Measurements from ENCODE around the gene YIPF2. TPM values are rescaled to one million over a fixed set of nuclear protein-coding genes. Genes with fewer than 3 reads are reported as not detected.

Gene YIPF2
- polyA plus RNA-seq, 3 donors = 12.3 to 25.2 (median 15.5) TPM

DNA sequence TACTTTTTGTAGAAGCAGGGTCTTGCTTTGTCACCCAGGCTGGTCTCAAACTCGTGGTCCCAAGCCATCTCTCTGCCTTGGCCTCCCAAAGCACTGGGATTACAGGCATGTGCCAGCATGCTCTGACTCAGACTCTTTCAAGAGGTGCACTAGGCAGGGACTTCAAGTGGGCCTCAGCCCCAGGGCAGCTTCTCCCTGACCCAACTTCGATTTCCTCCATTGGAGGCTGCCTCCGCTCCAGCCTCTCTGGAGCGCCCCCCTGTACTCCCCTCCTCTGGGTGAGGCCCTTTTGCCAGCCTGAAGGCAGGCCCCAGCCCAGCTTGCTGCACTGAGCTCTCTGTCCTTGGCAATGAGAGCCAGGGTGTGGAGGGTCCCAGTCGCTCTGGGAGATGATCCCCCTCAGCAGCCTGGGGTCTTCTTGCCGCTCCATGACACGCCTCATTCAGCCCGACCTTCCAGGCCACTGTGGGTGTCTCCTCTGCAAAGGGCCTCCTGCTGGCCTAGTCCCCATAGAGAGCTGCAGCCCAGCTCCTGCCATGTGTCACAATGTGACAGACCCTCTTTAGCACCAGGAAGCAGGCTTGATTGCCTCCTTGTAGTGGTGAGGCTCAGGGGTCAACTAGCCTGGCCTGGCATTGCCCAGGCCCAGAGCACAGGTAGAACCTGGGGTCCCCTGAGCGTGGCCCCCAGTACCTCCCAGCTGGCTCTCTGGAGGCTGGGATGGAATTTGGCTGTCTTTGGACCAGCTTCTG lies 40.6 kb downstream of the YIPF2 start:
- Mint-ChIP-seq H3K36me3 (peaks cover 2 to 6% of the 10 kb centered on the region in 2 donors), H3K27me3 (ENCODE audit: low read depth in 3 of 3) (peaks cover 0 to 5% (median 0%) of the 10 kb centered on the region in 3 donors), H3K4me1 (peaks cover 4% of the 10 kb centered on the region), H3K9me3 (no peaks in the 10 kb centered on the region), H3K27ac (peak overlapping the region in 1 of 7 donors; percentile 32), H3K4me3 (no peak overlapping the region)
- 98% methylated on average over 9 of the region's 9 CpGs for WGBS (ENCODE audit: insufficient coverage)
- Histone ChIP-seq H3K27ac (ENCODE audit: low read depth in 1 of 2, low read length in 2 of 2) (no peak overlapping the region), H3K27me3 (ENCODE audit: control insufficient read depth in 2 of 2, insufficient read depth in 2 of 2, low read length in 2 of 2) (no peaks in the 10 kb centered on the region), H3K9me3 (replicated peaks in 1 of 2; ENCODE audit: control insufficient read depth in 1 of 2, insufficient read depth in 1 of 2, low read length in 2 of 2) (no peaks in the 10 kb centered on the region), H3K4me1 (ENCODE audit: control insufficient read depth in 1 of 2, insufficient read depth in 2 of 2, low read length in 2 of 2) (no peaks in the 10 kb centered on the region), H3K9ac (ENCODE audit: insufficient read depth, low read length, poor library complexity, severe bottlenecking) (no peak overlapping the region), H3K4me3 (replicated peaks in 1 of 3; ENCODE audit: low read depth in 2 of 3, low read length in 3 of 3) (no peak overlapping the region), H3K4me2 (replicated peaks; ENCODE audit: extremely low read depth, low read length, poor library complexity, severe bottlenecking) (no peak overlapping the region), H3K79me2 (ENCODE audit: insufficient read depth, low read length) (peaks cover 24% of the 10 kb centered on the region), H3K36me3 (replicated peaks in 1 of 2; ENCODE audit: control insufficient read depth in 1 of 2, insufficient read depth in 2 of 2, low read length in 2 of 2) (no peaks in the 10 kb centered on the region), H4K20me1 (ENCODE audit: insufficient read depth, low read length) (peaks cover 56% of the 10 kb centered on the region), H2AFZ (ENCODE audit: insufficient read depth, low read depth, low read length, poor library complexity, severe bottlenecking) (no peak overlapping the region)
- no peak for TF ChIP-seq CTCF (IDR thresholded peaks at IDR 0.05)
- intact Hi-C loops (cut with micrococcal nuclease) = no loop called here
- DNase-seq = no peak

GRCh38 chr19:10885201-10886169 lies 43.0 kb downstream of the YIPF2 start:
- peak overlapping the region in 1 of 7 donors; percentile 59 for H3K27ac Mint-ChIP-seq
- Histone ChIP-seq H3K9ac (ENCODE audit: insufficient read depth, low read length, poor library complexity, severe bottlenecking) (no peak overlapping the region), H3K36me3 (replicated peaks in 1 of 2; ENCODE audit: control insufficient read depth in 1 of 2, insufficient read depth in 2 of 2, low read length in 2 of 2) (no peaks in the 10 kb centered on the region), H3K79me2 (ENCODE audit: insufficient read depth, low read length) (peaks cover 35% of the 10 kb centered on the region), H3K4me2 (replicated peaks; ENCODE audit: extremely low read depth, low read length, poor library complexity, severe bottlenecking) (no peak overlapping the region), H3K9me3 (replicated peaks in 1 of 2; ENCODE audit: control insufficient read depth in 1 of 2, insufficient read depth in 1 of 2, low read length in 2 of 2) (no peaks in the 10 kb centered on the region), H3K4me1 (ENCODE audit: control insufficient read depth in 1 of 2, insufficient read depth in 2 of 2, low read length in 2 of 2) (no peaks in the 10 kb centered on the region), H3K27ac (ENCODE audit: low read depth in 1 of 2, low read length in 2 of 2) (no peak overlapping the region), H4K20me1 (ENCODE audit: insufficient read depth, low read length) (peaks cover 52% of the 10 kb centered on the region), H3K27me3 (ENCODE audit: control insufficient read depth in 2 of 2, insufficient read depth in 2 of 2, low read length in 2 of 2) (no peaks in the 10 kb centered on the region), H3K4me3 (replicated peaks in 1 of 3; ENCODE audit: low read depth in 2 of 3, low read length in 3 of 3) (no peak overlapping the region), H2AFZ (ENCODE audit: insufficient read depth, low read depth, low read length, poor library complexity, severe bottlenecking) (no peak overlapping the region)
- peaks cover 9 to 11% of the 10 kb centered on the region in 2 donors for H3K36me3 Mint-ChIP-seq
- H3K4me1 Mint-ChIP-seq = peaks cover 4% of the 10 kb centered on the region
- 98% methylated on average over 15 of the region's 20 CpGs for WGBS (ENCODE audit: insufficient coverage)
- no peak for DNase-seq
- no peak for TF ChIP-seq CTCF (IDR thresholded peaks at IDR 0.05)
- peaks cover 0 to 5% (median 0%) of the 10 kb centered on the region in 3 donors for H3K27me3 Mint-ChIP-seq (ENCODE audit: low read depth in 3 of 3)
- intact Hi-C loops (cut with micrococcal nuclease) = no loop called here
- no peak overlapping the region for H3K4me3 Mint-ChIP-seq
- H3K9me3 Mint-ChIP-seq = no peaks in the 10 kb centered on the region
